ENCODE measurements around the gene DUSP7. TPM values are rescaled to one million over a fixed set of nuclear protein-coding genes. Genes with fewer than 3 reads are reported as not detected.
A peak's percentile ranks its signal among the peaks of the same experiment; 100 is the strongest.
"Not testable (repeated sequence)": the region's sequence is repeated elsewhere in the genome, so short reads cannot be mapped to it uniquely, and the experiment has no call there.

DUSP7 gene
- total RNA-seq, 2 donors from 2014 or later = 9.1 to 34.0 TPM

DNA sequence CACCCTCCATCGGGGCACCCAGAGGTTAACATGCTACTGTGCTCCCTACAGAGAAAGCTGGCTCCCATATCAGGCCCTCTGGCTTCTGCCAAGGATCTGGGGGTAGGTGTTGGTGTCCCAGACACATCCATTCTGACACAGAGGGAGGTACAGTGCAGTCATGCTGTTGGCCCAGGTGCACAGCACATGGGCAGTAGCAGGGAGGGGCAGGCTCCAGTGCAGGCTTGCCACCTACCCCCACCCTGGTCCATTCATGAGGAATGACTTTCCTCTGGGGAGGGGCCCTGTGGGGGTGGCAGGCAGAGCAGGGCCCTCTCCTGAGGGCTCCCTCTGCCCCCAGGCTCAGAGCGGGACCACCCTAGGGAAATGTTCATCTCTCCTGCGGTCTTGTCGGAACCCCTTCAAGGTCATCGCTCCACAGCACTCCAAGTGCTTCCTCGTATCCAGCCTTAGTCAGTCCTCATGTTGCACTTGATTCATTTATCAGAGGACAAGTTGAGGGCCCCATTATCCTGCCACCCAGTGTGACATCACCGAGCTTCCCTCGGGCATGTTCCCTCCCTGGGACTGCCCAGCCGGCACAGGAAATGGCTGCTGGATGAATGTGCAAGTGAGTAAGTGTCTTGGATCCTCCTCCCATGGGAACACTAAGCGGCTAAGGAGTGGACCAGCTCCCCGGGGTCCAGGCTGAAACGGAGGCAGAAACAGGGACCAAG lies 10.0 kb downstream of the DUSP7 start:
- intact Hi-C loops (cut with DNase I) = no loop called here
- 62% methylated on average over 12 of the region's 12 CpGs for WGBS
- Histone ChIP-seq H3K27ac (no peak overlapping the region), H3K4me1 (replicated peaks) (no peaks in the 10 kb centered on the region), H3K36me3 (peaks cover 1 to 8% of the 10 kb centered on the region in 2 donors), H3K4me3 (no peak overlapping the region), H3K27me3 (replicated peaks; ENCODE audit: insufficient read depth) (no peaks in the 10 kb centered on the region), H3K9me3 (no peaks in the 10 kb centered on the region)
- TF ChIP-seq POLR2A (IDR thresholded peaks at IDR 0.05) (no peak), CTCF (IDR thresholded peaks at IDR 0.05) (no peak), POLR2AphosphoS5 (IDR thresholded peaks at IDR 0.05) (no peak)
- no peak for DNase-seq (ENCODE audit: low spot score)

DNA sequence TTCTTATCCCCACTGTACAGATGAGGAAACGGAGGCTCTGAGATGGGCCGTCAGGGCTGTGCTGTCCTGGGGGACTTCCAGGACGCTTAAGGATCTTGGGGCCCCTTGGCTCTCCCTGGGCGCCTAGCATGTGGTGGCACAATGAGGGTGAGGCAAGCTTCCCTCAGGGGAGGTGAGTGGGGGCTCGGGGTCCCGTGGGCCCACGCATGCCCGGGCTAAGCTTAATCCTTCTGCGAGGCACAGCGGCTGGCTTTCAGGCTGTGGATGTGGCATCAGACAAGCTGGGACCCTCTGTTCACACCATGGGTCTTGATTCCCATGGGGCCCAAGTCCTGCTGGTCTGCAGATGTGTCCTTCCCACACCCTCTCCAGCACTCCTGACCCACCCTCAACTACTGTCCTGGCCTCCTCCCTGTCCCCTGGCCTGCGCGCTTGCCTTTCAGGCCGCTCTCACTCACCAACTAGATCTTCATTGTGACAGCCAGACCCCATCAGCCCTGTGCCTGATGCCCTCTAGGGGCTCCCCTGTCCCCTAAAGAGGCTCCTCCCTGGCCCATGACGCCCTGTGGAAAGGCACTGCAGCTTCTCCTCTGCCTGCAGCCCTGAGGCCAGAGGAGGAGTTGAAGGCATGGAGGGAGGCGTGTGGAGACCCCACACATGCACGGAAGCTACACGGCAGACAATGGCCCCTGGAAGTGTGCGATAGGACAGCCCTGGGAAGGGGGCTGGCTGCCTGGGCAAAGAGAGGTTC lies 11.3 kb downstream of the DUSP7 start:
- 86% methylated on average over 18 of the region's 18 CpGs for WGBS
- no peaks in the 10 kb centered on the region for H3K27me3 ChIP-seq (replicated peaks; ENCODE audit: insufficient read depth)
- no peak overlapping the region for H3K4me3 ChIP-seq
- TF ChIP-seq CTCF (IDR thresholded peaks at IDR 0.05) (no peak), POLR2A (IDR thresholded peaks at IDR 0.05) (no peak), POLR2AphosphoS5 (IDR thresholded peaks at IDR 0.05) (no peak)
- no peaks in the 10 kb centered on the region for H3K36me3 ChIP-seq
- intact Hi-C loops (cut with DNase I) = loop anchor here (2.0 kb wide), 1 partner anchor 40 kb away; no protein-coding TSS in a partner anchor
- no peak for DNase-seq (ENCODE audit: low spot score)
- no peak overlapping the region for H3K27ac ChIP-seq
- H3K9me3 ChIP-seq = no peaks in the 10 kb centered on the region
- no peaks in the 10 kb centered on the region for H3K4me1 ChIP-seq (replicated peaks)

GRCh38 chr3:52043750-52044149 lies 12.6 kb downstream of the DUSP7 start:
- Histone ChIP-seq H3K9me3 (no peaks in the 10 kb centered on the region), H3K36me3 (no peaks in the 10 kb centered on the region), H3K27me3 (replicated peaks; ENCODE audit: insufficient read depth) (no peaks in the 10 kb centered on the region), H3K27ac (no peak overlapping the region), H3K4me1 (replicated peaks) (no peaks in the 10 kb centered on the region), H3K4me3 (no peak overlapping the region)
- no peak for TF ChIP-seq POLR2A (IDR thresholded peaks at IDR 0.05)
- TF ChIP-seq POLR2AphosphoS5 (IDR thresholded peaks at IDR 0.05) = no peak
- TF ChIP-seq CTCF (IDR thresholded peaks at IDR 0.05) = no peak
- intact Hi-C loops (cut with DNase I) = loop anchor here (2.0 kb wide), 1 partner anchor 39 kb away; no protein-coding TSS in a partner anchor
- no peak for DNase-seq (ENCODE audit: low spot score)
- WGBS = 66% methylated on average over 6 of the region's 6 CpGs

- H3K4me3 ChIP-seq; H3K4me1 ChIP-seq (replicated peaks): not testable (repeated sequence)
- WGBS = 94% methylated on average over 1 of the region's 1 CpG
Measured at GRCh38 chr3:52043039-52043438, 13.3 kb downstream of the DUSP7 start.

GRCh38 chr3:52041118-52041731 lies 15.1 kb downstream of the DUSP7 start:
- peak in 1 of 4 experiments; percentile 19 for TF ChIP-seq CTCF (IDR thresholded peaks at IDR 0.05)
- no peak for TF ChIP-seq POLR2A (IDR thresholded peaks at IDR 0.05)
- DNase-seq (ENCODE audit: low spot score) = no peak
- 75% methylated on average over 10 of the region's 10 CpGs for WGBS
- no peaks in the 10 kb centered on the region for H3K36me3 ChIP-seq
- H3K27me3 ChIP-seq (replicated peaks; ENCODE audit: insufficient read depth) = no peaks in the 10 kb centered on the region
- H3K4me1 ChIP-seq (replicated peaks) = no peaks in the 10 kb centered on the region
- H3K9me3 ChIP-seq = no peaks in the 10 kb centered on the region
- intact Hi-C loops (cut with DNase I) = no loop called here
- H3K4me3 ChIP-seq = no peak overlapping the region
- H3K27ac ChIP-seq = no peak overlapping the region

More at GRCh38 chr3:52043039-52043438, 13.3 kb downstream of the DUSP7 start:
- H3K9me3 ChIP-seq; DNase-seq (ENCODE audit: low spot score); H3K27ac ChIP-seq; H3K36me3 ChIP-seq; intact Hi-C loops (cut with DNase I); H3K27me3 ChIP-seq (replicated peaks; ENCODE audit: insufficient read depth): not testable (repeated sequence)
